Tibial nerve (tissue), 4 donors: ENCODE results near the gene USP51.

Experiments used
- EP300 ChIP-seq, 2 donors: sonication (generic); formaldehyde crosslinking; IDR thresholded peaks; one replicate each; pipeline ENCODE4 v1.6.1; 2017; ENCODE audit warnings: antibody characterized with exemption in 2 of 2, mild to moderate bottlenecking in 1 of 2
- POLR2A ChIP-seq, 2 donors: fragments of 450-650 bp; IDR thresholded peaks; one replicate each; pipeline ENCODE4 v1.6.1; 2017; ENCODE audit warnings: antibody characterized with exemption in 2 of 2, mild to moderate bottlenecking in 2 of 2, moderate library complexity in 2 of 2
- TF ChIP-seq, protein P1 (sequence below), 5 experiments: fragments of 200-600 bp in 3 of 5; fragments of 450-650 bp in 2 of 5; sonication (generic) in 3 of 5; IDR thresholded peaks; one replicate each; pipeline ENCODE4 v1.5.1; 2016 to 2019; ENCODE audit warnings: antibody characterized with exemption in 5 of 5, mild to moderate bottlenecking in 3 of 5, moderate library complexity in 2 of 5

DNA sequence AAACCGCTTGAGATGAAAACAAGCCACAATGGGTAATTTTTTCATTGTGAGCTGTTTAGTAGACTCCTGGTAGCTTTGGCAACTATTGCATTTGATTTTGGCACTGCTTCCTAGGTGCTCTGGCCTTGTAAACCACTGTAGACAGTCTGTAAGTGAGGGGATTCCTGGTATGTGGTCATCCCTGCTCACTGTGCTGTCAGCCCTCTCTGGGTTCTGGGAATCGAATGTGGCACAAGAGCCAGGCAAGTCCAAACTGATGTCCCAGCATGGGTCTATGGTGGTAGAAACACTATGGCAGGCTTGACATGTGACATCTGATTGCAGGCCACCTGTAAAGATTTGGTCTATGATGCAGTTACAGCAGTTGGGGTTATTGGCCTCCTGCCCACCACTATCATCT, 2.5 kb downstream of the USP51 start:
- no peak for TF ChIP-seq POLR2A (IDR thresholded peaks at IDR 0.05)
- TF ChIP-seq, protein P1, sequence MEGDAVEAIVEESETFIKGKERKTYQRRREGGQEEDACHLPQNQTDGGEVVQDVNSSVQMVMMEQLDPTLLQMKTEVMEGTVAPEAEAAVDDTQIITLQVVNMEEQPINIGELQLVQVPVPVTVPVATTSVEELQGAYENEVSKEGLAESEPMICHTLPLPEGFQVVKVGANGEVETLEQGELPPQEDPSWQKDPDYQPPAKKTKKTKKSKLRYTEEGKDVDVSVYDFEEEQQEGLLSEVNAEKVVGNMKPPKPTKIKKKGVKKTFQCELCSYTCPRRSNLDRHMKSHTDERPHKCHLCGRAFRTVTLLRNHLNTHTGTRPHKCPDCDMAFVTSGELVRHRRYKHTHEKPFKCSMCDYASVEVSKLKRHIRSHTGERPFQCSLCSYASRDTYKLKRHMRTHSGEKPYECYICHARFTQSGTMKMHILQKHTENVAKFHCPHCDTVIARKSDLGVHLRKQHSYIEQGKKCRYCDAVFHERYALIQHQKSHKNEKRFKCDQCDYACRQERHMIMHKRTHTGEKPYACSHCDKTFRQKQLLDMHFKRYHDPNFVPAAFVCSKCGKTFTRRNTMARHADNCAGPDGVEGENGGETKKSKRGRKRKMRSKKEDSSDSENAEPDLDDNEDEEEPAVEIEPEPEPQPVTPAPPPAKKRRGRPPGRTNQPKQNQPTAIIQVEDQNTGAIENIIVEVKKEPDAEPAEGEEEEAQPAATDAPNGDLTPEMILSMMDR (IDR thresholded peaks at IDR 0.05) = no peak
- no peak for TF ChIP-seq EP300 (IDR thresholded peaks at IDR 0.05)
